Activated CD4-positive, alpha-beta T cell treated with anti-CD3 and anti-CD28 coated beads, Interleukin-2, amount 50 U/mL, for 48 hours (primary cell): ENCODE measurements around the gene RAP2B.

ENCODE experiments used
- DNase-seq, 2 experiments: peaks; one replicate each; pipeline ENCODE4 v3.0.0-alpha.2; 2020

The RAP2B gene

GRCh38 chr3:153209596-153209995, 47.6 kb downstream of the RAP2B start:
- DNase-seq = no peak

GRCh38 chr3:153210146-153210545, 48.1 kb downstream of the RAP2B start:
- DNase-seq = no peak

GRCh38 chr3:153210660-153211059, 48.6 kb downstream of the RAP2B start:
- no peak for DNase-seq

GRCh38 chr3:153215497-153215896, 53.5 kb downstream of the RAP2B start:
- DNase-seq = no peak

GRCh38 chr3:153215966-153216365, 53.9 kb downstream of the RAP2B start:
- DNase-seq = no peak

- DNase-seq = no peak
These were observed 54.9 kb downstream of the RAP2B start for GRCh38 chr3:153216928-153217327.

GRCh38 chr3:153219146-153219545, 57.1 kb downstream of the RAP2B start:
- no peak for DNase-seq
